NCI-H510A (cell line): ENCODE data around the gene TMCO4.
"Not testable (repeated sequence)": the region's sequence is repeated elsewhere in the genome, so short reads cannot be mapped to it uniquely, and the experiment has no call there.

Source experiments
- DNase-seq: peaks from one replicate; lab custom pipeline; 2025; lab: John Stamatoyannopoulos, UW

The TMCO4 gene

GRCh38 chr1:19812875-19813642, 13.3 kb upstream of the TMCO4 start:
- no peak for DNase-seq

- peak; percentile 61 for DNase-seq
These were observed 11.6 kb upstream of the TMCO4 start for GRCh38 chr1:19811206-19811851.

- DNase-seq: peak; percentile 66
These were observed 9.5 kb upstream of the TMCO4 start for GRCh38 chr1:19809044-19809750.

- DNase-seq: no peak
These were observed 8.6 kb upstream of the TMCO4 start for GRCh38 chr1:19808351-19808750.

GRCh38 chr1:19804831-19805251, 5.1 kb upstream of the TMCO4 start:
- DNase-seq: no peak

- no peak for DNase-seq
These were observed 2.6 kb upstream of the TMCO4 start for GRCh38 chr1:19802269-19802668.

GRCh38 chr1:19800076-19800804, 524 bp upstream of the TMCO4 start:
- peak; percentile 87 for DNase-seq

GRCh38 chr1:19798486-19799229, 1.1 kb downstream of the TMCO4 start:
- no peak for DNase-seq

- DNase-seq: no peak
These were observed 1.9 kb downstream of the TMCO4 start for GRCh38 chr1:19797827-19798226.

- no peak for DNase-seq
These were observed 5.1 kb downstream of the TMCO4 start for GRCh38 chr1:19794583-19794982.

- DNase-seq: no peak
These were observed 6.2 kb downstream of the TMCO4 start for GRCh38 chr1:19793360-19794046.

GRCh38 chr1:19792237-19793002, 7.3 kb downstream of the TMCO4 start:
- no peak for DNase-seq

- not testable (repeated sequence) for DNase-seq
These were observed 9.4 kb downstream of the TMCO4 start for GRCh38 chr1:19790061-19790975.

- peak; percentile 73 for DNase-seq
These were observed 12.7 kb downstream of the TMCO4 start for GRCh38 chr1:19786988-19787423.

- DNase-seq: no peak
These were observed 14.1 kb downstream of the TMCO4 start for GRCh38 chr1:19785660-19786059.

GRCh38 chr1:19780267-19780877, 19.3 kb downstream of the TMCO4 start:
- no peak for DNase-seq

GRCh38 chr1:19776933-19777332, 22.8 kb downstream of the TMCO4 start:
- no peak for DNase-seq

- peak; percentile 78 for DNase-seq
These were observed 23.4 kb downstream of the TMCO4 start for GRCh38 chr1:19776287-19776686.

GRCh38 chr1:19775831-19776230, 23.9 kb downstream of the TMCO4 start:
- no peak for DNase-seq
